HG03378 (cell line): ENCODE data around the gene CLEC3B.
"Not testable (repeated sequence)": the region's sequence is repeated elsewhere in the genome, so short reads cannot be mapped to it uniquely, and the experiment has no call there.

Source experiments
- ATAC-seq: cut with Tn5 transposase; IDR thresholded peaks from one replicate; pipeline ENCODE4 v1.9.1; 2021; ENCODE audit warnings: mild to moderate bottlenecking, moderate library complexity; ENCODE audit not compliant: unreplicated experiment

The CLEC3B gene

DNA sequence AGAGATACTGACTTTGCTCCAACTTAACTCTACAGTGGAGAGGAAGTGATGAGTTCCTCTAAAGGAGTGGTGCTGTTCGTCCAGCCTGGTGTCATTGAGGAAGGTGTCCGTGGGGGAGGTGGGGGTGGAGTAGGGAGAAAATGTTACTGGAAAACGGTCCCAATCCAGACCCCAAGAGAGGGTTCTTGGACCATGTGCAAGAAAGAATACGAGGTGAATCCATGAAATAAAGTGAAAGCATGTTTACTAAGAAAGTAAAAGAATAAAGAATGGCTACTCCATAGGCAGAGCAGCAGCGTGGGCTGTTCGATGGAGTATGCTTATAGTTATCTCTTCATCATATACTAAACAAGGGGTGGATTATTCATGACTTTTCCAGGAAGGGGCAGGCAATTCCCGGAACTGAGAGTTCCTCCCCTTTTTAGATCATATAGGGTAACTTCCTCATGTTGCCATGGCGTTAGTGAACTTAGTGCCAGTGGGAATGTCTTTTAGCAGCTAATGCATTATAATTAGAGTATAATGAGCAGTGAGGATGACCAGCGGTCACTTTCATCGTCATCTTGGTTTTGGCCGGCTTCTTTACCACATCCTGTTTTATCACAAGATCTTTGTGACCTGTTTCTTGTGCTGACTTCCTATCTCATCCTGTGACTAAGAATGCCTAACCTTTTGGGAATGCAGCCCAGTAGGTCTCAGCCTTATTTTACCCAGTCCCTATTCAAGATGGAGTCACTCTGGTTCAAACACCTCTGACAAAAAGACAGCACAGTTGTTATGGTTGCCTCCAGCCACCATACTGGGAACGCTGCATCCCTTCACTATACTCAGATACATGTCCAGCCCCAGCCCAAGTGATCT lies 38.6 kb downstream of the CLEC3B start:
- ATAC-seq = no peak

DNA sequence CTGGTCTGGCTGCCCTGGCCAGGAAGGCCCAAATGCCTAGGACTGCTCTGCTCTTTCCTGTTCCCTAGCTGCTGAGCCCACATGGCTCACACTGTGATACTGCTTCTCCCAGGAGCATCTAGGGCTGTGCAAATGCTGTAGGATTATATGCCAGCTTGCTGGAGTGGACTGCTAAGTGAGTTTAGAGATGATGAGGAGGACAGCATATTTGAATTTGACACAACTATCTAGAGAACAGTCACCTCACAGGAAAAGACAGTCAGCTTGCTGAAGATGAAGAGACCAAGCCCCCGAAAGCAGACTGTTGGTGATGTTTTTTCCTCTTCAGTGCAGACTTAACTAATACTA lies 39.2 kb downstream of the CLEC3B start:
- ATAC-seq = no peak

DNA sequence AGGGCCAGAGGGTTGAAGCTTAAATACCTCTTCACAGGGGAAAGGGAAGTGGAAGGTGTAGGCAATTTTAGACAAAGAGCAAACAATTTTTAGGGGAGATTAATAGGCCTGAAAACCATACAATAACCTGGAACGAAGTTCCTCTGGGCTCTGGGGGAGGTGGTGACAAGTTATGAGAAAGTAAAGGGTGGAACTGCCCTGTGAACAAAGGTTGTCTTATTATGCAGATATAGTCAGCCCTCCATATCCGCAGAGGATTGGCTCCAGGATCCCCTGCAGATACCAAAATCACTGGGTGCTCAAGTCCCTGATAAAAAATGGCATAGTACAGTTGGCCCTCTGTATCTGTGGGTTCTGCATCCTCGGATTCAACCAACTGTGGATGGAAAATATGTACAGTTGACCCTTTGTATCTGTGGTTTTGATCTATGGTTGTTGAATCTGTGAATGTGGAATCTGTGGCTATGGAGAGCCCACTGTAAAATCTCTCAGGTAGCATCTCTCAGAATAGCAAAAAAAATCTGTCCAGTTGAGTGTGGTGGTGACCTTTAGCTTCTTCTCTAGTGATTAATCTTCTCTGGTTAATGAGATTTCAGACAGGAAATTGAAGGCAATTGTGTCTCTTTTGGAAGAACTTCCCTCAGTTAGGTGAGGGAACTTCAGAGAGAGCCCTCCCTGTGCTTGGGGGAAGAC lies 40.2 kb downstream of the CLEC3B start:
- ATAC-seq = no peak

DNA sequence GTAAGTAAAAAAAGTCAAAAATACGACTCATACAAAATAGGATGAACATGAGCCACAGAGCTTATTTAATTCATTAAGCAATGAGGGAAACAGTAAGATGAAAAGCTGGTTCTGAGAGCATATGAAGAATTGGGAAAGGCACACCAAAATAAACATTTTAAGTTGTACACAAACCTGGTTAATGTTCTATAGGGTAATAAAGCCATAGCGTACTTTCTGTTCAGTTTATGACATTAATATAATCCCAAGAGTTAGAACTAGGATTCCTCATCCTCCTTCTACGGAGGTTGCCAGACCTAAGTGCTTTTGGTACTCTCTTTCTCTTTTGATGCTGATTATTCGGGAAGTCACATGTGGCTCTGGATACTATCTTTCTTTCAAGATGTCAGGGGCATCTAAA lies 41.4 kb downstream of the CLEC3B start:
- no peak for ATAC-seq

DNA sequence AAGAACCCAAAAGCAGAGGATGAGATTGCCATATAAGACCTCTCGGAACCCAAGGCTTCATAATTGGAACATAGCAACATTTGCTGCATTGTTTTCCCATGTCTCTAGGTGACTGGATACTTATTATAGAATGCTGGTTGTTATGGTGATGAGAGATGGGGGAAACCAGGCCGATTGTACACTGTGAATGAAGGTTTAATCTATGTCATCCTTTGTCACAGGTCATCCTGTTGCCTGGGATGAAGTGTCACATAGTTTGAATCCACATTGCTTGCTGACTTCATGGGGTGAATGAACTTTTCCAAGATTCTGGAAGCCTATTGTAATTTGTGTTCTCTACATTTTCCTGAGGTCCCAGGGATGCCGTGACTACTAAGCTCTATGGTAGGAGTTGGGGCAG lies 41.8 kb downstream of the CLEC3B start:
- no peak for ATAC-seq

DNA sequence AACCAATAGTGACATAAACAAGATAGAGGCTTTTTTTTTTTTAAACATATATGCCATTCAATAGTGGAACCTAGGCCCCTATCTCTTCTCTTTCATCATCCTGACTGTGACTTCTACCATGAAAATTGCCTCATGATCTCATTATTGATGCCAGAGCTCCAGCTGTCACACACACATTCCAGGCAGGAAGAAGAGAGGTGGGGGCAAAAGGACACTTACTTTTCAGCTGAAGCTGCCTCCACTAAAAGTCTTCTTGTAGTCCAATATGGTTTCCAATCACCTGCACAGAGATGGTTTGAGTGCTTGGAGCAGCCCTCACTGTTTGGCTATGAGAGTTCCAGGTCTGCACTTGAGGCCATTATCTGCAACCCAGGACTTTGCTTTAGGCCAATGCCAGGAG lies 45.0 kb downstream of the CLEC3B start:
- ATAC-seq = no peak

DNA sequence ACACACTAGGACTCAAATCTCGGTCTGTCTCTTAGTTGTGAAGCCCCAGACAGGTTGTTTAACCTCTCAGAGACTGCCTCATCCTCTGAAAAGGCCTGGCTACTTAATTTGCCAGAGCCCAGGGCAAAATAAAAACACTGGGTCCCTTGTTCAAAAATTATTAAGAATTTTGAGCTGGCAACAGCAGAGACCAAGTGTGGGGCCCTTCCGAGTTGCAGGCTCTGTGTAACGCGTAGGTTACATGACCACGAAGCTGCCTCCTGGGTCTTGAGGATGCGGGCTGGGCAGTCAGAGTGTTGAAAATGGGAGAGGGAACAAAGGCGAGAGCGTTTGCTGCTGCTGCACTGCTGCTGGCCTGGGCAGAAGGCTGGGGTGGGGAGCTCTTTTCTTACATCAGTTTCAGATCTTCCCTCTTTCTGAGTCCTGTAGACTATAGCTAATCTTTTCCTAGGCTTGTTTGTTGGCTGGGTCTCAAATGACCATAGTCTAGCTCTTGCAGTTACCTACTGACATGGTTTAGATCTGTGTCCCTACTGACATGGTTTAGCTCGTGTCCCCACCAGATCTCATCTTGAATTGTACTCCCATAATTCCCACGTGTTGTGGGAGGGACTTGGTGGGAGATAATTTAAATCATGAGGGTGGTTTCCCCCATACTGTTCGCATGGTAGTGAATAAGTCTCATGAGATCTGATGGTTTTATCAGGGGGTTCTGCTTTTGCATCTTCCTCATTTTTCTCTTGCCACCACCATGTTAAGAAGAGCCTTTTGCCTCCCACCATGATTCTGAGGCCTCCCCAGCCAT lies 49.9 kb downstream of the CLEC3B start:
- ATAC-seq = no peak

DNA sequence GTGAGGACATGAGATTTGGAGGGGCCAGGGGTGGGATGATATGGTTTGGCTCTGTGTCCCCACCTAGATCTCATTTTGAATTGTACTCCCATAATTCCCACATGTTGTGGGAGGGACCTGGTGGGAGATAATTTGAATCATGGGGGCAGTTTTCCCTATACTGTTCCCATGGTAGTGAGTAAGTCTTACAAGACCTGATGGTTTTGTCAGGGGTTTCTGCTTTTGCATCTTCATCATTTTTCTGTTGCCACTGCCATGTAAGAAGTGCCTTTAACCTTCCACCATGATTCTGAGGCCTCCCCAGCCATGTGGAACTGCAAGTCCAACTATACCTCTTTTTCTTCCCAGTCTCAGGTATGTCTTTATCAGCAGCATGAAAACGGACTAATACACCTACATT lies 52.2 kb downstream of the CLEC3B start:
- ATAC-seq = not testable (repeated sequence)

DNA sequence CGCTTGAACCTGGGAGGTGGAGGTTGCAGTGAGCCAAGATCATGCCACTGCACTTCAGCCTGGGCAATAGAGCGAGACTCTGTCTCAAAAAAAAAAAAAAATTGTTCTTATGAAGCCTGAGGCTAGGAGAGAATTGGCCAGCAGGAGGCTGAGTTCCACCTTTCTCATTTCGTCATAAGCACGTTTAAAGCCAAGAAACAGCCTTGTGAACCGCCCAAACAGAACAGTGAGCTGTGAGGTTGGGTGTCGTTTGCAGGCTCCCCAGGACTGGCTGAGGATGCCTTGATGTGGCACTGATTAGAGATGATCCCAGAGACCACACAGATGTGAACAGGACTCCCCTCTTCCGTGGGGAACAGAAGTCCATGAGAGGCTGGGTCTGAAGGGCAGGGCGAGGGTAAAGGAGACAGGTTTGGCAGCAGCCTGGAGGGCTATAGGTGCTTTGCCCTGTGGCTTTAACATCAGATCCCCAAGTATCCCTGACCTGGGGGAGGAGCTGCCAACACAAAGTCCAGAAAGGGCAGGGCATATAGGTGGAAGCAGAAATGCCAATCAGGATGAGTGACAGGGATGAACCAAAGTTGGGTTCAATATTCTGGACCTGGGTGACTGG lies 52.9 kb downstream of the CLEC3B start:
- ATAC-seq = no peak

DNA sequence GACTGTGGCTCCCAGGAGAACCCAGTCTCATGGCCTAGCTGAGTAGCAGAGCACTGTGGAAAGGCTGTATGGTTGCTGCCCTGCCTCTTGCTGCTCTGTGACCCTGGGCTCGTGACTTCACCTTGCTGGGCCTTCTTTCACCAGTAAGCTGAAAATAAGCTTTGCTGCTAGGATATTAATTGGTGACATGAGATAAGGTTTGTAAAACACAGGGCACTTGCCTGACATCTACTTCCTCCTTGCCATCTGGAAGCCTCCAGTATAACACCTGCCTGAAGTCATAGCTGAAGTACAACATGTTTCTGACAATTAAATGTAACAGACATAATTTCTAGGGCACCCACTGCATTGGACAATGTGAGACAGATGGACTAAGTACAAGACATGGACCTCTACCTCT lies 53.6 kb downstream of the CLEC3B start:
- ATAC-seq = no peak

DNA sequence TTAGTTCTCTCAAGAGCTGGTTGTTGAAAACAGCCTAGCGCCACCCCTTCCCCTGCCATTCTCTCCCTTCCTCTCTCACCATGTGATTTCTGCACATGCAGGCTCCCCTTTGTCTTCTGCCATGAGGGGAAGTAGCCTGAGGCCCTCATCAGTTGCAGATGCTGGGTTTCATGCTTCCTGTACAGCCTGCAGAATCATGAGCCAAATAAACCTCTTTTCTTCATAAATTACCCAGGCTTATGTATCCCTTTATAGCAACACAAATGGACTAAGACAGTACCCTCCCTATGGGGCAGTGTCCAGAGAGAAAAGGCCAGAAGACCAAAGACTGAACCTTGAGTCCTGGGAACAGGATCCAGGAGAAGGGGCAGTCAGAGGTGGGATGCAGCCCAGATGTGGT lies 54.7 kb downstream of the CLEC3B start:
- ATAC-seq = no peak

DNA sequence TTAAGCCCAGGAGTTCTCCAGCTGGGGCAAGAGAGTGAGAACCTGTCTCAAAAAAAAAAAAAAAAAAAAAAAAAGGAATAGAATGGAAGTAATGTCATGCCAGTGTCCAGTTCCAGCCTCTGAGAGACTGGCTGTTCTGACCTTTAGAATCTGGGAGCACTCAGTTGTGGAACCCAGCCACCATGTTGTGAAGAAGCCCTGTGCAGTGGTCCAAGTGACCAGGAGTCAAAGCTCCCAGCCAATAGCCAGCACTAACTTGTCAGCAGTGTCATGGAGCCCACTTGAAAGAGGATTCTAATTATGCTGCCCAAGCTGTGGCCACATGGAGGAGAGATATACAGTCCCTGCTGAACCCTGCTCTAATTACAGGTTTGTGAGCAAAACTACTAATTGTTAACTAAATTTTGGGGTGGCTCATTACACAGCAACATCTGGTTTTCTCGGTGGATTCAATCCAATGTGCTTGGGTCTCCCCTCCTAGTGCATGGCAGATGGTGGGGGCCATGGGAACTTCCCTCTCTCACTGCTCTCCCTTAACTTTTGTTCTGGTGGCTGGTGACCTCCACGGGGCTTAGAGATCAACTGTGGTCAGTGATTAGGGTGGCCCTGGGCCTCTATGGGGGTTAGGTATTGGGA lies 55.5 kb downstream of the CLEC3B start:
- no peak for ATAC-seq

DNA sequence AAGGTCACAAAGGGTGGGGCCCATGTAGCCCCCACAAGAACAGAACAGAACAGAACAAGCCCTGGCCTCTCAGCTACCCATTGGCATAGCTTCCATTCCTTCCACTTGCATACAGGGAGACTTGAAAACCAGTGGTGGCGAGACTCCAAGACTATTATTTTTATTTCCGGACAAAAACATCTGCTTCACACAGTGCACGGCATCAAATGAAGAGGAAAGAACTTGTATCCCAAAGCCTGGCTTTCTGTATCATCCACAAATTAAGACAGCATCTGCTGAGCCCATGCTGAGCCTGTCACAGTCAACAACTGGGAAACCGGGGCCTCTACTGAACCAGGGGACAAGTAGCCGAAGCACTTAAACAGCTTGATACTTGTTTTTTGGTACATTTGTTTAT lies 56.0 kb downstream of the CLEC3B start:
- ATAC-seq = no peak

DNA sequence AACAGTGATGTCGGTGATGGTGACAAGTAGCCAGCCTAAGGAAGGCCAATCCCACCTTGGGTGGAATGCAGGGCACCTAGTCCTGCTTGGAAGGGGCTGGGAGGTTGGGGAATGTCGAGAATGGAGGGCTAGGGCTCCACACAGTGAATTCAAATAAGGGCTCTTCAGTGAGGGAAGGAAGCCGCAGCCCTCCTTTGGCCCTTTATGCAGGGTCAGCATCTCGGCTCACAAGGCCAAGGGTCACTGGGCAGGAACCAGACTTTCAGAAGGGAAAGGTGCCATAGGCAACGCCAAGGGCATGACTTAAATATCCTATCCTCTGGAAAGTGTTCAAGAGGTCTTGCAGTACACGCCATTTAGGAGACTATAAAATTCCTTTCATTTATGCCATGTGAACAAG lies 56.9 kb downstream of the CLEC3B start:
- ATAC-seq = no peak

DNA sequence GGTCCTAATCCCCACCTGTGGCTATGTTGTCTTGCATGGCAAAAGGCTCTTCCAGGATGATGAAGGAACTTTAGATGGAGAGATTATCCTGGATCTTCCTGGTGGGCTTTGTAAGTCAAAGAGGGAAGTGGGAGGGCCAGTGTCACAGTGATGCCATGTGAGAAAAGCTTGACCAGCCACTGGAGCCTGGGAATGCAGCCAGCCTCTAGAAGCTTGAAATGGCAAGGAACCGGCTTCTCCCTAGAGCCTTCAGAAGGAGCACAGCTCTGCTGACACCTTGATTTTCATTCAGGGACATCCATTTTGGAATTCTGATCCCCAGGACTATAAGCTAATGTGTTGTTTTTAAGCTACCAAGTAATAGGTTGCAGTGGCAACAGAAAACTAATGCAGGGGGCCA lies 58.3 kb downstream of the CLEC3B start:
- no peak for ATAC-seq

DNA sequence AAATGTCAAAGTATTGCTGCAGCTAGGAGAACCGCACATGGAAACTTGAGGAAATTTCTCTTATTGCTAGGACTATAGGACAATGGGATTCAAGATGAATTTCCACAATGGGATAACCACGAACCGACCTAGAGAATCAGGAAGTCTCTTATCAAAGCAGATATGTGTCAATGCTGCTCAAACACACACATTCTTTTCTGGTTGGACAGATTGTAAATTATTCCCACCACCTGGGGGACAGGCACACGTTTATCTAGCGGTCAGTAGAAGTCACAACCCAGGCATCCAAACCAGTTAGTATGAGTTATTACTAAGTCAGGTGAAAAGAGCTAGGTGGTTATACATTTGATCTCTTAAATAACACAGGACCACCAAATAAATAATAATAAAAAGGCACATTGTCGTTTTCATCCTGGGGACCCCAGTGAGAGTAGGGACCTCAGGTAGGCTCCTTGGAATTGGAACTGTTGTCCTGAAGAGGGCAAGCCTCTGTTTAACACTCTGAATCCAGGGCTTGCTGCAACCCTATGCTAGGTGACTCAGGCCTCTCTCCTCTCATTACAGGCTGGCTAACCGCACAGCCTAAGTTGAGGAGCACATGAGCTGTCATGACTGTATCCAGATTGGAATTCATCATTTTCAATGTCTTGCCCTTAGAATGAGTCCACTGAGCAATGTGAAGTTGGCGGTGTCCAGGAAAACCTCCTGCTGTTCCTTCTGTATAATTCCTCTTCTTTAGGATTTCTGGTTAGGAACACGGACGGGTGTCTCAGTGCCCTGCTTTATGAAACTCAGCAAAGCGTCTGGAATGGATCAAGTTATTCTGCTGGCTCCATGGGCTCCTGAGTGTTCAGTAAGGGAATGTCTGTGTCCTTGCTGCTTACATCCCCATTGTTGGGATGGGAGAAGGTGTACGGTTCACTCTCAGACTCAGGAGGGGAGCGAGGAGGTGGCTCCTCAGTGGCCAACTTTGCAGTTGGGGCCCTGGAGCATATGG lies 59.0 kb downstream of the CLEC3B start:
- no peak for ATAC-seq
